Activated T-helper 2 cell treated with anti-CD3 and anti-CD28 coated beads, Interferon-gamma antibody, Interleukin-2, Interleukin-4, amounts not matched to agents 10 μg/mL and 5 μg/mL and 100 μg/mL, durations not matched to agents 14 hours and 24 hours and 36 hours (primary cell): ENCODE results near the gene BRME1. TPM values are rescaled to one million over a fixed set of nuclear protein-coding genes. Genes with fewer than 3 reads are reported as not detected.
"Not testable (repeated sequence)": the region's sequence is repeated elsewhere in the genome, so short reads cannot be mapped to it uniquely, and the experiment has no call there.

Source experiments
- DNase-seq: peaks from one replicate; pipeline ENCODE4 v3.0.0; 2021; ENCODE audit warnings: low spot score
- H3K27ac Mint-ChIP-seq: one replicate; pipeline ENCODE4 v1.8.0; 2021; ENCODE audit warnings: mixed read lengths
- H3K27me3 Mint-ChIP-seq: one replicate; pipeline ENCODE4 v1.8.0; 2021; ENCODE audit warnings: low read depth, mixed read lengths
- H3K36me3 Mint-ChIP-seq: one replicate; pipeline ENCODE4 v1.8.0; 2021; ENCODE audit warnings: low read depth, mixed read lengths
- H3K4me1 Mint-ChIP-seq: one replicate; pipeline ENCODE4 v1.8.0; 2021; ENCODE audit warnings: low read depth, mixed read lengths
- H3K4me3 Mint-ChIP-seq: one replicate; pipeline ENCODE4 v1.8.0; 2021; ENCODE audit warnings: low read depth, mild to moderate bottlenecking, moderate library complexity, mixed read lengths
- H3K9me3 Mint-ChIP-seq: one replicate; pipeline ENCODE4 v1.8.0; 2021; ENCODE audit warnings: mixed read lengths
- intact Hi-C: fragments of 100-400 bp; cut with micrococcal nuclease; formaldehyde crosslinking; loops from one replicate; pipeline ENCODE4 v1.15.1; 2023
- total RNA-seq: library from RNA; stranded (reverse); gene quantifications from 2 replicates; pipeline ENCODE4 v1.2.3, GENCODE V29; 2022

BRME1 gene
- total RNA-seq, 1 donor from 2014 or later, result 15.3 TPM

DNA sequence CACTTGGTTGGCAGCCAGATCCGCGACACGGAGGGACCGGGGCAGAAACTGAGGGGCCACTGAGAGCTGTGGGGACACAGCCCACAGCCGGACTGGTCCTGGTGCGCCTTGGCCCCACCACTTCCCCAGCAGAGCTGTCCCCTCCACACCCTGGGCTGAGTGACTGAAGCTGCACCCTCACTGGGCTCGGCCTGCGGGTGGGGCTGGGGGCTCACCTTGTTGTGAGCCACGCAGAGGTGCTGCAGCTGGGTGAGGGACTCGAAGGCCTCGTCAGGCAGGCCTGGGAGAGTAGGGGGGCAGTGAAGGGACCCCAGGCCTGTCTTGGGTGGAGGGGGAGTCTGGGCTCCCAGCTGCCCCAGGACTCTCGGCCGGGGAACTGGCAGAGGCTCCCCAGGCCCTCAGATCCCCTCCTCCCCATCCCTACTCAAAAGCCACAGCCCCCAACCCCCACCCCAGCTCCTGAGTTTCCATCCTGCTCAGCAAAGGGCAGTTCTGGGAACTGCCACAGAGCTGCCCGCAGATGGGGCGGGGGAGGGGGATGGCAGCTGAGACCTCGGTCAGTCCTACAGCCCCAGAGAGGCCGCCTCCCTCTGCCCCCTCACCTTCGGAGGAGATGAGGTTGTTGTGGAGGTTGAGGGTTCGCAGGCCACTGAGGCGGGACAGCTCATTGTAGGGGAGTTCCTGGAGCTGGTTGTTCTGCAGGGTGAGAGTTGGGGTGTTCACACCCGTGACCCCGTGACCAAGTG is 30.0 kb upstream of the BRME1 start:
- no peak overlapping the region for H3K27ac Mint-ChIP-seq
- DNase-seq, result no peak
- H3K9me3 Mint-ChIP-seq, result no peaks in the 10 kb centered on the region
- no peaks in the 10 kb centered on the region for H3K36me3 Mint-ChIP-seq
- no peaks in the 10 kb centered on the region for H3K4me1 Mint-ChIP-seq
- no peak overlapping the region for H3K4me3 Mint-ChIP-seq
- H3K27me3 Mint-ChIP-seq, result peaks cover 2% of the 10 kb centered on the region
- intact Hi-C loops, result no loop called here

DNA sequence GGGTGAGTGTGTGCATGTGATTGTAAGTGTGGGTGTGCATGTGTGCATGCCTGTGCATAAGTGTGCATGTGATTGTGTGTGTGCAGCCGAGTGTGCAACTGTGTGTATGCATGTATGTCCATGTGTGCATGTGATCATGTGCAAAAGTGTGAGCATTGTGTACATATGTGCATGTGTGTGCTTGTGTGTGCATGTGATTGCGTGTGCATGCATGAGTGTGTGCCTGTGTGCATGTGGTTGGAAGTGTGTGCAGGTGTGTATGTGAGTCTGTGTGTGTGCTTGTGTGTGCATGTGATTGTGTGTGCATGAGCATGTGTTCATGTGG is 28.8 kb upstream of the BRME1 start:
- H3K36me3 Mint-ChIP-seq, result no peaks in the 10 kb centered on the region
- H3K27ac Mint-ChIP-seq, result no peak overlapping the region
- no peak overlapping the region for H3K4me3 Mint-ChIP-seq
- no peaks in the 10 kb centered on the region for H3K4me1 Mint-ChIP-seq
- no peaks in the 10 kb centered on the region for H3K9me3 Mint-ChIP-seq
- no peak for DNase-seq
- H3K27me3 Mint-ChIP-seq, result peaks cover 2% of the 10 kb centered on the region
- intact Hi-C loops, result no loop called here

DNA sequence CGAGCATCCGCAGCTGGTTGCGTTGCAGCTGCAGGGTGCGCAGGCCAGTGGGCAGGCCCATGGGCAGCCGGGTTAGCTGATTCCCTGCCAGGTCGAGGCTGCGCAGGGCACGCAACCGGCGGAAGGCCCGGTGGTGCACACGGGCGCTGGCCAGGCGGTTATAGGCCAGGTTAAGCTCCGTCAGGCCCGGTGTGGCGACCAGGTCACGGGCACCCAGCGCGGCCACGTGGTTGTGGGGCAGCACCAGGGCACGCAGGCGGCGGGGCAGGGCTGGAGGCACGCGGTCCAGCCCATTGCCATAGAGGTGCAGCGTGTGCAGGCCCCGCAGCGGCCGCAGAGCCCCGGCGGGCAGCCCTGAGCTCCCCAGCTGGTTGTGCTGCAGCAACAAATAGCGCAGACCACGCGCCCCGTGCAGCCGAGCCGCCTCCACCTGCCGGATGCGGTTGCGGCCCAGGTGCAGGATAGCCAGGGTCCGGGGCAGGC is 27.0 kb upstream of the BRME1 start:
- no peak overlapping the region for H3K4me3 Mint-ChIP-seq
- DNase-seq, result no peak
- H3K27me3 Mint-ChIP-seq, result peaks cover 2% of the 10 kb centered on the region
- intact Hi-C loops, result no loop called here
- no peak overlapping the region for H3K27ac Mint-ChIP-seq
- H3K9me3 Mint-ChIP-seq, result no peaks in the 10 kb centered on the region
- H3K36me3 Mint-ChIP-seq, result peaks cover 6% of the 10 kb centered on the region
- no peaks in the 10 kb centered on the region for H3K4me1 Mint-ChIP-seq

DNA sequence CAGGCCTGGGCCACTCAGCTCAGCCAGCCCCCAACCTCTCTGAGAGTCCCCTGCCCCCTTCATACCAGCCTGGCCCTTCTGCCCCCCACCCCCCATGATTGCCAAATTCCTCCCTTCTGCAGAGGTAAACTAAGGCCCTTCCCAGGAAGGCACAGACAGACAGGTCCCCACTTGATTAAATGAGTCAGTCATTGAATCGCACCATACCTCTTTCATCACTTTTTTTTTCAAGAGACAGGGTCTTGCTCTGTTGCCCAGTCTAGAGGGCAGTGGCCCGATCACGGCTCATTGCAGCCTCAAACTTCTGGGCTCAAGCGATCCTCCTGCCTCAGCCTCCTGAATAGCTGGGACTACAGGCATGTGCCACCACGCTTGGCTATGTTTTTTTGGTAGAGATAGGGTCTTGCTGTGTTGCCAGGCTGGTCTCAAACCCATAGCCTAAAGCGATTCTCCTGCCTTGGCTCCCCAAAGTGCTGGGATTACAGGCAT is 26.3 kb upstream of the BRME1 start:
- no peak overlapping the region for H3K27ac Mint-ChIP-seq
- no peaks in the 10 kb centered on the region for H3K27me3 Mint-ChIP-seq
- H3K9me3 Mint-ChIP-seq, result no peaks in the 10 kb centered on the region
- no peak for DNase-seq
- intact Hi-C loops, result no loop called here
- H3K4me3 Mint-ChIP-seq, result no peak overlapping the region
- H3K36me3 Mint-ChIP-seq, result peaks cover 7% of the 10 kb centered on the region
- no peaks in the 10 kb centered on the region for H3K4me1 Mint-ChIP-seq

DNA sequence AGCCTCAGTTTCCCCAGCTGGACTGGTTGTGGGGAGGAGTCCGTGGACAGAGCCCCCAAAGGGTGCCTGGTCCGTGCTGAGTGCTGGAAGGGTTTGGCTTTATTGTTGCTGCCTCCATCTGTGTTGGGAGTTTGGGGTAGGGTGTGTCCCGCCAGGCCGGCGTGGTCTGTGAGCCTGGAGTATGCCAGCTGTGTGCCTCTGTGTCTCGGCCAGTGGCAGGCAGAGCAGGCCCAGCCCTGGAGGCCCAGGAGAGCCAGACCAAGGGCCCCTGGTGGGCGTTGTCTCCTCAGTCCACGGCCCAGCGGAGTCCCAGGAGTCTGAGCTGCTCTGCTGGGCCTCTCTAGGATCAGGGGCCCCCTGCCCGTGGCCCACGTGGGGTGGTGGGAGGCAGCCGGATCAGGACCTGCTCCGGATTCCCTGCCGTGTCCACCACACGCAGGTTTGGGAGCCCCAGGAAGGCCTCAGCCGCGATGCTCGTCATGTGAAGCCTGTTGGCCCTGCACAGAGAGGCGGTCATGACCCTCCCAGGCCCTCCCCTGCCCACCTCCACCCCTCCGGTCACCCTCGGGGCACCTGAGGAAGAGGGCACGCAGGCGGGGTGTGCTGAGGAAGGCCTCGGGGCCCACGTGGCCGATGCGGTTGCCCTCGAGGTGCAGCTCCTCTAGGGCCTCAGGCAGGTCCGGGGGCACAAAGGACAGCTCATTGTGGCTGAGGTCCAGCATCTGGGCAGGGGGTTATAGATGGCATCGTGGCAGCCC is 25.7 kb upstream of the BRME1 start:
- peaks cover 13% of the 10 kb centered on the region for H3K36me3 Mint-ChIP-seq

DNA sequence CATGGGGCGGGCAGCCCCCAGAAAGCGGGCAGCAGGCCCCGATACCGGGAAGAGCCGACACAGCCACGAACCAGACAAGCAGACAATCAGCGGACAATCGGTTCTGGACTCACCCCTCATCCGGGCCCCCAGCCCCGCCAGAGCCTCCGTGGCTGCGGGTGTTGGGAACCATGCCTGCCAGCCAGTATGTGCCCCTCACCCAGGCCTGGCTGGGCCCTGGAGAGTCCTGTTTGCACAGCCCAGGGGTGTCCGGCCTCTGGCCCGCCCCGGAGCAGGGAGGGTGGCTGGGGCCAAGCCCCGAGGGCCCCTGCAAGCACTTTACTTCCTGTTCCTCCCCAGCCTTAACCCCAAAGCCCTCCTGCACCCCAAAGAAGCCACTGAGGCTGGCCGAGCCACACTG is 24.5 kb upstream of the BRME1 start:
- Mint-ChIP-seq H3K36me3 (peaks cover 14% of the 10 kb centered on the region), H3K4me3 (no peak overlapping the region), H3K27me3 (no peaks in the 10 kb centered on the region), H3K4me1 (no peaks in the 10 kb centered on the region), H3K27ac (no peak overlapping the region), H3K9me3 (no peaks in the 10 kb centered on the region)
- no peak for DNase-seq
- intact Hi-C loops, result no loop called here

More for the DNA sequence above, 25.7 kb upstream of the BRME1 start:
- no peak overlapping the region for H3K27ac Mint-ChIP-seq
- no peaks in the 10 kb centered on the region for H3K9me3 Mint-ChIP-seq
- H3K27me3 Mint-ChIP-seq, result no peaks in the 10 kb centered on the region
- no peaks in the 10 kb centered on the region for H3K4me1 Mint-ChIP-seq
- H3K4me3 Mint-ChIP-seq, result no peak overlapping the region
- DNase-seq, result no peak
- intact Hi-C loops, result no loop called here

DNA sequence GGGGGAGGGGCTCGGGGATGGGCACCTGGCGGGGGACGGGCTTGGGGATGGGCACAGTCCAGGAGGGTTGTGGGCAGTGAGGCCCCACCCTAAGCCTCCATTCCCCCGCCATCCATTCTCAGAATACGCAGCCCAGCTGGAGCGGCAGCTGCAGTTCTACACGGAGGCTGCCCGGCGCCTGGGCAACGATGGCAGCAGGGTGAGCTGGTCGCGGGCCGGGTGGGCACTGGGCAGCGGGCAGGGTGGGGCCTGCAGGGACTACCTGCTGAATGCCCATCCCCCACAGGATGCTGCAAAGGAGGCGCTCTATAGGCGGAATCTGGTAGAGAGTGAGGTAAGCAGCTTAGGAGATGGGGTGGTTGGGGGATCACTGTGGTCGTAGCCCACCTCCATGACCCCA is 24.0 kb upstream of the BRME1 start:
- Mint-ChIP-seq H3K27me3 (no peaks in the 10 kb centered on the region), H3K4me3 (no peak overlapping the region), H3K27ac (no peak overlapping the region), H3K36me3 (peaks cover 17% of the 10 kb centered on the region), H3K9me3 (no peaks in the 10 kb centered on the region), H3K4me1 (no peaks in the 10 kb centered on the region)
- intact Hi-C loops, result no loop called here
- DNase-seq, result no peak

DNA sequence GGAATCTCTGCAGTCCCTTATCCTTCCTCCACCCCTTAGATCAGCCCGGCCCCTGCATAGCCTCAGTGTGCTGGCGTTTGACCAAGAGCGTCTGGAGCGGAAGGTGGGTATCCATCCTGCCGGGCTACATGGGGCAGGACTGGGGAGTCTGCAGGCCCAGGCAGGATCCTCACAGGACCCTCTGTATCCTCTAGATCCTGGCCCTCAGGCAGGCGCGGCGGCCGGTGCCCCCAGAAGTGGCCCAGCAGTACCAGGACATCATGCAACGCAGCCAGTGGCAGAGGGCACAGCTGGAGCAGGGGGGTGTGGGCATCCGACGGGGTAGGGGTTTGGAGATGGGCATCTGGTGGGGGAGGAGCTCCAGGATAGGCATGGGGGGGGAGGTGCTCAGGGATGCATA is 23.4 kb upstream of the BRME1 start:
- H3K27me3 Mint-ChIP-seq, result no peaks in the 10 kb centered on the region
- intact Hi-C loops, result no loop called here
- H3K27ac Mint-ChIP-seq, result no peak overlapping the region
- peaks cover 21% of the 10 kb centered on the region for H3K36me3 Mint-ChIP-seq
- H3K4me3 Mint-ChIP-seq, result no peak overlapping the region
- H3K9me3 Mint-ChIP-seq, result no peaks in the 10 kb centered on the region
- H3K4me1 Mint-ChIP-seq, result no peaks in the 10 kb centered on the region
- DNase-seq, result no peak

DNA sequence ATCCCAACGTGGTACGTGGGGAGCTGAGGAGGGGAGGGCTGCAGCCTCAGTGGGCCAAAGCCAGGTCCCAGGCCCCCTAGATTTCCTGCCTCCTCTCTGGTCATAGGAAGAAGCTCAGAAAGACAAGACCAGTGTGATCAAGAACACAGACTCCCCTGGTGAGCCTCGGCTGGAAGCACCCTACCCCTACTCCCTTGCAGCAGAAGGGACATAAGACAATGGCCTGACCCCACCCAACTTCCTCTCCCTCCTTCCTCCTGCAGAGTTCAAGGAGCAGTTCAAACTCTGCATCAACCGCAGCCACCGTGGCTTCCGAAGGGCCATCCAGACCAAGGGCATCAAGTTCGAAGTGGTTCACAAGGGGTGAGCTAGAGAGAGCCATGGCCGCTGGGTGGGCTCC is 20.8 kb upstream of the BRME1 start:
- Mint-ChIP-seq H3K4me3 (no peak overlapping the region), H3K36me3 (peaks cover 43% of the 10 kb centered on the region), H3K27me3 (no peaks in the 10 kb centered on the region), H3K27ac (no peak overlapping the region), H3K4me1 (no peaks in the 10 kb centered on the region), H3K9me3 (no peaks in the 10 kb centered on the region)
- intact Hi-C loops, result no loop called here
- no peak for DNase-seq

DNA sequence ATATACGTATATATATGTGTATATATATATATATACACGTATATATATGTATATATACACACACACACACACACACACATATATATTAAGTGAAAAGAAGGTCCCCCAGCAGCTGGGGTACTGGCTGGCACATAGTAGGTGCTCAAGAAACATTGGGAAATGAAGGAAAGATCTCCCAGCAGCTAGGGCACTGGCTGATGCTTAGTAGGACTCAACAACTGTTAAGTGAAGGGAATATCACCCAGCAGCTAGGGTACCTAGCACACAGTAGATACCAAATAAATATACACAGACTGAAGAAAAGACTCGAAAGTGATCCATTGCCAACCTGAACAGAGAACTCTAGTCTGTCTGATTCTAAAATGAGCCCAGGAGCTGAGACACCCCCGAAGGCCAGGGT is 20.1 kb upstream of the BRME1 start:
- no peak for DNase-seq
- Mint-ChIP-seq H3K4me3 (no peak overlapping the region), H3K27ac (no peak overlapping the region), H3K9me3 (peaks cover 3% of the 10 kb centered on the region), H3K36me3 (peaks cover 50% of the 10 kb centered on the region), H3K27me3 (no peaks in the 10 kb centered on the region), H3K4me1 (no peaks in the 10 kb centered on the region)
- intact Hi-C loops, result no loop called here

DNA sequence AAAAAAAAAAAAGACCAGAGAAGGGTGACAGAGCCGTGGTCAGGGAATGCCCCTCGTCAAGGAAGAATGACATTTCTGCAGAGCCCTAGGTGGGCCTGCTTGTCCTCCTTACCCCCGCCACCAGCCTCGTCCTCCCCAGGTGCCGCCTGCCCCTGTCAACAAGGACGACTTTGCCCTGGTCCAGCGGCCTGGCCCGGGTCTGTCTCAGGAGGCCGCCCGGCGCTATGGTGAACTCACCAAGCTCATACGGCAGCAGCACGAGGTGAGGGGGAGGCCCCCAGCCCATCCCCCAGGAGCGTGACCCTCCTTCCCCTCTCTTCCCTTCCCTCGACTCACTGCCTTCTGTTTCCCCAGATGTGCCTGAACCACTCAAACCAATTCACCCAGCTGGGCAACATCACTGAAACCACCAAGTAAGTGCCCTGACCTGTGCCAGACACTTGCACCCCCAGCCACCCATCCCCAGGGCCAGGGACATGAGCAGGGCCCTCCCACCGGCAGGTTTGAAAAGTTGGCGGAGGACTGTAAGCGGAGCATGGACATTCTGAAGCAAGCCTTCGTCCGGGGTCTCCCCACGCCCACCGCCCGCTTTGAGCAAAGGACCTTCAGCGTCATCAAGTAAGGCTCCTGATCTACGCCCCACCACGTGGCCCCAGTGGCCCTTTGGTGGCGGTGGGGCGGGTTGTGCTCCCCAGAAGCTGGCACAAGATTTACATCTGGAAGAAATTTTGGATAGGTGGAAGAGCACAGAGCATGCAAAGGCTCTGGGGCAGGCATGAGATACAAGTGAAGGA is 17.5 kb upstream of the BRME1 start:
- H3K27ac Mint-ChIP-seq, result no peak overlapping the region
- H3K4me3 Mint-ChIP-seq, result no peak overlapping the region
- intact Hi-C loops, result no loop called here
- peaks cover 67% of the 10 kb centered on the region for H3K36me3 Mint-ChIP-seq
- H3K27me3 Mint-ChIP-seq, result no peaks in the 10 kb centered on the region
- H3K9me3 Mint-ChIP-seq, result peaks cover 10% of the 10 kb centered on the region
- DNase-seq, result no peak
- no peaks in the 10 kb centered on the region for H3K4me1 Mint-ChIP-seq

DNA sequence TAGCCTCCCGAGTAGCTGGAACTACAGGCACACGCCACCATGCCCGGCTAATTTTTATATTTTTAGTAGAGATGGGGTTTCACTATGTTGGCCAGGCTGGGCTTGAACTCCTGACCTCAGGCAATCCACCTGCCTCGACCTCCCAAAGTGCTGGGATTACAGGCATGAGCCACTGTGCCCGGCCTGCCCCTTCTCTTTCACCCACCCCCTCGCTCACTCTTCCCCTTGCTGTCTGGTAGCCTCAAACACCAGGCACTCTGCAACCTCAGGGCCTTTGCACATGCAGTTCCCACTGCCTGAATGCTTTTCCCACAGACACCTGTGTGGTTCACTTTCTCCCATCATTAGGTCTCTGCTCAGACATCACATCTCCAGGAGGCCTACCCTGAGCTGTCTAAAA is 16.2 kb upstream of the BRME1 start:
- H3K4me3 Mint-ChIP-seq, H3K27me3 Mint-ChIP-seq, H3K27ac Mint-ChIP-seq, H3K4me1 Mint-ChIP-seq, DNase-seq, intact Hi-C loops: not testable (repeated sequence)
- Mint-ChIP-seq H3K9me3 (peaks cover 10% of the 10 kb centered on the region), H3K36me3 (peaks cover 63% of the 10 kb centered on the region)
